GM12873 (cell line): ENCODE measurements around the gene FSD2.

ENCODE experiments used
- CTCF ChIP-seq: IDR thresholded peaks from 2 replicates; pipeline ENCODE4 v1.5.1; 2012; ENCODE audit warnings: low read depth, mild to moderate bottlenecking, moderate library complexity, low read length, control low read depth; ENCODE audit not compliant: insufficient read depth; ENCODE audit errors: missing control alignments

FSD2 gene

DNA sequence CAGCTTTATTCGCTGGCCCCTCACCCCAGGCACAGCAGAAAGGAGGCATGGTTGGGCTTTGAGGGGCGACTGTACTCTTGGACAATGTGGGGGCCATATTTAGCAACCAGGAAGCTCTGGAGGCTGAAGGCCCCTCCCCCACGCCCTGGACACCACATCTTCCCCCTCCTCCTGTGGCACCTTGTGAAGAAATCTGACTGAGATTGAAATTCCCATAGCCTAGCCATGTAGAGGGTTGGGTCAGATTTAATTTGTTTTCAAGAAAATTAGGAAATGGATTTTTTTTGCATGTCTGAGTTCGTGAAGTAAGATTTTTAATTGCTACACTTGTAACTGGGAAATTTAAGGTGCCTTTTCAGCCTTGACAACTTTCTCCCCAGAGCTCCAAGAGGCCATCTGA lies 24.5 kb downstream of the FSD2 start:
- no peak for TF ChIP-seq CTCF

GRCh38 chr15:82778755-82779154 lies 27.1 kb downstream of the FSD2 start:
- no peak for TF ChIP-seq CTCF

GRCh38 chr15:82774496-82774895 lies 31.4 kb downstream of the FSD2 start:
- TF ChIP-seq CTCF = no peak

DNA sequence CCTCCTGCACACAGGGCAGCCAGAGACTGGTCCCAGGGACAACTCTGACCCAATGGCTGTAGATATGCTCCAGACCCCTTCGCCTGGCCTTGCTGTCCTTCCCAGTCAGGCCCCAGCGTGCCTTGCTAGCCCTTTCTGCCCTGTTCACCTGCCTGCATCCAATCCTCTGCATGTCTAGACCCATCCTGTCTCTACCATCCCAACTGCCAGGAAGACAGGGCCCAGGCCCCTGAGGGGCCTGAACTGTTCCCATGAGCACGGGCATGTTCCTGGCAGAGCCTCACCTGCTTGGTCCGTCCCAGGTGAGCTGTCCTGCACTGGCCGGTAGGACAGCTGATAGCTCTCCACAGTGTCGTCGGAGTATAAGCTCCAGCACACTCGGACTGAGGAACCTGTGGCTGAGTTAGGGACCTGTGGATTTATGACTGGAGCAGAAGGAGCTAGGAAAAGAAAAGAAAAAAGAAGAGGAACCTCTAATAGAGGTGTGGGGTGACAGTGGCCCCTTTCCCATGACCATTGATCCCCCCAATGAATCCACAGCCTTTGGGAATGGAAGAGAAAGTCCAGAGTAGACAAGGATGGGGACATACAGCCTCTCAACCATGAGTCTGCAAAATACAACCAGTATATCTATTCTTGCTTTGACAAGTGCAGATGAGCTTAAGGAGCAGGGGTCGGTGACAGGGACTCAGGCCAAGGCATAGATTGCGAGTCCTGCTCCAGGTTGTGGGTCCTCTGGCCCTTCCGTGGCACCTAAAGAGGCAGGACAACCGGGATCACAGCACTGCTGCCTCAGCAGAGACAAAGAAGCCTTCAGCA lies 33.9 kb downstream of the FSD2 start:
- TF ChIP-seq CTCF = no peak

DNA sequence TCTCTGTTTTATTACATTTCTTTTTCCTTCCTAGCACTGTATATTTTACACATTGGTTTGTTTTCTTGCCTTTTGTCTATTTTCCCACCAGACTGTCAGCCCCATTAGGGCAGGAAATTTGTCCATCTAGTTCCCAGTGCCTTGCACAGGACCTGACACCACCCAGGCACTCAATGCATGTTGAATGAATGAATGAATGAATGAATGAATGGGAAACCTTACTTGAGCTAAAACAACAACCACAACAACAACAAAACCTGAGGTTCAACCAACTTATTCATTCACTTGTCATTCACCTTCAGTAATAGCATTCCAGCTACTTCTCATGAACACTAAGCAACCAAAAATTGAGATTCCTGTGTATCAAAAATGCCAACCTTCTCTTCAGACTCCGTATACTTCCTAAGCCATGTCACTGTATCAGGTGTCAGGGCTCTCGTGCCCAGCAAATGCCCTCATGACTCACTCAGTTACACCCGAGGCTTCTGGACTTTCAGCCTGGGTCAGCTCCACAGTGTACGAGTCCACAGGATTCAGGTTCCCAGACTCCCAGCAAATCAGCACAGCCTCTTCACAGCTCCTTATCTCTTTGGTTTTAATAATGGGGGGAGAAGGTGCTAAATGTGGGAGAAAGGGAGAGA lies 37.3 kb downstream of the FSD2 start:
- no peak for TF ChIP-seq CTCF

DNA sequence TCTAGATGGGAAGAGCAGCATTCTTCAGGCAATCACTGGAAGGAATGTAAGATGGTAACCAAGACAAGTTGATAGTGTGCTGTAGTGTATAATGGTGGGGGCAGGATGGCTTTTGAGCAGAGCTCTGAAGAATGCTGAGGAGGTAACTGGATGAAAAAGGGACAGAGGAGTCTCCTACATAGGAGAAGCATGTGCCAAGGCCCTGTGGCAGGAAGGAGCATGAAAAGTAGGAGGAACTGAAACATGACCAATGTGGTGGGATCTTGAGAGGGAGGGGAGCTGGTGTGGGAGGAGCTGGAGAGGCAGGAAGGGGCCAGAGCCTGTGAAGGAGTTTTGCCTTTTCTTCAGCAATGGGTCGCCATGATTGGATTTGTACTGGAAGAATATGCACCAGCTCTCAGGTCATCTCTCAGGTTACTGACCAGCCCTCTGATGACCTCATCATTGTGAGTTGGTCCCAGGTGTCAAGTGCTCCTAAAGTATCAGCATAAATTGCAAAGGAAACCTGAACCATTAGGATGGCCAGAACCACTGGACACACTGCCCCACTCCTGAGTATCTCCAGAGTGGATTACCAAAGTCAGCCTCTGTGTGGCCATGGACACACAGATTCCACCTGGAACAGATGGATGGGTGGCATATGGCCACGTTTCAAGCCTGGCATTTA lies 38.6 kb downstream of the FSD2 start:
- no peak for TF ChIP-seq CTCF

- no peak for TF ChIP-seq CTCF
Observed at GRCh38 chr15:82764740-82765139, 41.1 kb downstream of the FSD2 start.
